ENCODE measurements around the gene IFITM10.

IFITM10 gene

DNA sequence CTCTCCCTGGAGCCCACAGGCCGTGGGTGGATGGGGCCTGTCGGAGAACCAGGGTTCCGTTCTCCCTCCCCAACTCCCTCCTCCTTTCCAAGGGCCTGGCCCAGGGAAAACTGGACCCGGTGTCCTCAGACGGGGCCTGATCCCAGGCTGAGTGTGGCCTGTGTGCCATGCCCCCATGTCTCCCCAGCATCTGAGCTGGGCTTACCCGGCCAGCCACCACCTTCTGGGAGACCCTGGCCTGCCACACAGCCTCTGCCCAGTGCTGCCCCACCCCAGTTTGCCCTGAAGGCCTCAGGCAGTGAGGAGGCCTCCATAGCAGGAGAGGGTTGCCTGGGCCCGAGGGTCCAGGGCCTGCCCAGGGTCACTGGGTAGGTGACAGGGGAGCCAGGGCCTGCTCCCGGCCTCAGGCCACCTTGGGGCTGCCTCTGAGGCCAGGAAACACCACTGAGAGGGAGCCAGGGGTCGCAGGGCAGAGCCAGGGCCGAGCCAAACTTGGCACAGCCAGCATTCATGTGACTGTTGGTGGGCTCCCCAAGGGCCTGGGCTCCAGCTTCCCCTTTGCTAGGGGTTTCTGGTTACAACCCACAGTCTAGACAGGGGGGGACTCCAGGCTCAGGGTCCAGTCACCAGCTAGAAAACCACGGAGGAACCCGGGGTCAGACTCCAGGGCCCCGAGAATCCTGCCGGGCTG is 590 bp upstream of the IFITM10 start:
- no peak for DNase-seq

GRCh38 chr11:1749395-1750351 is 722 bp downstream of the IFITM10 start:
- no peak for DNase-seq

GRCh38 chr11:1748636-1749394 is 1.6 kb downstream of the IFITM10 start:
- no peak for DNase-seq

- no peak for DNase-seq
Measured at GRCh38 chr11:1747753-1748635, 2.4 kb downstream of the IFITM10 start.

- no peak for DNase-seq
Measured at GRCh38 chr11:1746956-1747752, 3.2 kb downstream of the IFITM10 start.

DNA sequence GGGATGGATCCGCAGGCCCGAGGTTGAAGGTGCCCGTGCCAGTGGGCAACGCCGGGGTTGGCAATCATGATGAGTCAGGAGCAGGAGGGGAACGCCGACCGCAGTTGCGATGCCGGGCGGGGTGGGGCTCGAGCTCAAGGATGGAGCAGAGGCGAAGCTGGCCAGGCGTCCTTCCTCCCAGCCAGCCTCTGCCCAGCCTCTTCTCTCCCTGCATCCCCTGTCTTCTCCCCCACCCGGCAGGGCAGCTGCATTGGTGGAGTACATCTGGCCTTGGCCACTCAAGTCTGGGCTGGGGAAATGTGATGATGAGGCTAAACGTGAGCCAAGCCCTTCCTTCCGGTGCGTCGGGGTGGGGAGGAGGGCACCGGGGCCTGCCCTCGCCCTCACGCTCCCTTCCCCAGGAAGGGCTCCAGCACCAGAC is 3.9 kb downstream of the IFITM10 start:
- no peak for DNase-seq

- no peak for DNase-seq
Measured at GRCh38 chr11:1745701-1746320, 4.6 kb downstream of the IFITM10 start.

DNA sequence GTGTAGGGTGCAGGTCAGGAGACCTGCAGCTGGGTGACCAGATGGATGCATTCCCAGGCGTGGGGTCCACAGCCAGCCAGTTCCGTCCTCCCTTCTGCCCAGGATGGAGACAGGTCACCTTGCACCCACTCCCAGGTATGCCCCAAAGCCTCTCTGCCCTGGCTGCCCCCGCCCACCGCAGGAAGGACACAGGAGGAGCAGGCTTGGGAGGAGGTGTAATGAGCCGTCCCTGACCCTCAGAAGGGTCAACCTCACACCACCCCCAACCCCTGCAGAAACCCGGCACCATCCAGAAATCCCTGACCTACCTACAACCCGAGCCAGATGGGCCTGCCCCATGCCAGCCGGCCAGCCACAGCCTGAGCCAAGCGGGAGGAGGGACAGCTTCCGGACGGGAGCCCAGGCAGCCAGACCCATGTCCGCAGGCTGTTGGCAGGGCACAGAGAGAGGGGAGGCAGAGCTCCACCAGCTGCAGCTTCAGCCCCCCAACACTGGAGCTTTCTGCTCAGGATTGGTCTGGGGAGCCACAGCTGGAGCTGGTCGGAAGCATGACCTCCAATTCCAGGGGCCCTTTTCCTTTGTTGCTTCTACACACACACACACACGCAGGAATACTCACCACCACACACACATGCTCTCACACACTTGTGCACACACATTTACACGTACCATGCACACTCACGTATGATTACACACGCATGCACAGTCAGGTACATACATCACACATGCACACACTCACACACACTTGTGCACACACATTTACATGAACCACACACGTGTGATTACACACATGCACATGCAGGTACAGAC is 5.3 kb downstream of the IFITM10 start:
- DNase-seq, result no peak

DNA sequence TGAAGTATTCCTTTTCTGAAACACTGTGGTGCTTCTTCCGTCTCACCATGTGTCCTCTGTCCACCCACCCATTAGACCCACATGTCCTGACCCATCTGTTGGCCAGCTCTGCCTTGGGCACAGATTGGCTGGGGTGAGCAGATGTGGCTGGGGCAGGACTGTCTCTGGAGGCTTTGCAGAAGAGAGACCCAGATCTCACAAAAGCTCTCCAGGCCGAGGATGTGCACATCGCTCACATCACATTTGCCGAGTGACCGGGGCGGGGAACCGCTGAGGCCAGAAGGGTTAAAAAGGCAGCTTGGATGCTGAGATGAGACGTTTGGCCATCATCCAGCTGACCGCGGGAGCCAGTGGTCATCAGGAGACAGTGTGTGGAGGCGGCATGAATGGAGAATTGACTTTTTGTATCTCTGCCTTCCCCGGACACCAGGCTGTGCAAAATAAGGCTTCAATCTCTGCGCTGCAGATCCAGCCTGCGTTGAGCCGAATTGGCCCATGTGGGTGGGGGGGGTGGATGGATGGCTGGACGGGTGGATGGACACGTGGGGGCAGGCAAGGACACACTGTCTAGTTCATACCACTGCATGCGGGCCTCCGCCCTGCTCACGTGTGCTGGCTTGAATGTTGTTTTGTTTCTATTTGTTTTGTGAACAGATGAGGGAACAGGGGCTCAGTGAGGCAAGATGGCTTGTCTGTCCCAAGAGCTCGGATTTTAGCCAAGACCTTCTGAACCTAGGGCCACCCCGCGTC is 6.1 kb downstream of the IFITM10 start:
- DNase-seq, result no peak

DNA sequence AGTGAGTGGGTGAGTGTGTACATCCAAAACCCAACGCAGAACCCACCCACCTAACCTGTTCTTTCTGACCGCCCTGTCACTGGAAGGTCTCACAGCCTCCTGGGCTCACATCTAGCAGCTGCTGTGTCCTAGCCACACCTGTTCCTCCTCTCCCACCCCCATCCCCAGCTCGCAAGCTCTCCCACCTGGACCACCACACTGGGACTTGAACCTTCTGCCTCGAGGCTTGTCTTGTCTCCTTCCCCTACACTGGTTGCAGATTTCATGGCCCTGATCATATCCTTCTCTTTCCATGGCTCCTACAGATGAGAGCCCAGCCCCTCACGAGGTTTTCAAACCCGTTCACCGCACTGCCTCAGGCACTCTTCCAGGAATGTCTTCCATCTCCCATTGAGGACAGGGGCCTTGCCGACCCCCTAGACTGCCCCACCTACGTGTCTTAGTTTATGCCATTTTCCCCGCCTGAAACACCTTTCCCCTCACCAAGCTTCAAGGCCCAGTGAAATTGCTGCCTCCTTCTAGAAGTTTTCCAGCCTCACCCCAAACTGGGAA is 6.7 kb downstream of the IFITM10 start:
- DNase-seq, result no peak

GRCh38 chr11:1742869-1743584 is 7.4 kb downstream of the IFITM10 start:
- DNase-seq, result no peak

DNA sequence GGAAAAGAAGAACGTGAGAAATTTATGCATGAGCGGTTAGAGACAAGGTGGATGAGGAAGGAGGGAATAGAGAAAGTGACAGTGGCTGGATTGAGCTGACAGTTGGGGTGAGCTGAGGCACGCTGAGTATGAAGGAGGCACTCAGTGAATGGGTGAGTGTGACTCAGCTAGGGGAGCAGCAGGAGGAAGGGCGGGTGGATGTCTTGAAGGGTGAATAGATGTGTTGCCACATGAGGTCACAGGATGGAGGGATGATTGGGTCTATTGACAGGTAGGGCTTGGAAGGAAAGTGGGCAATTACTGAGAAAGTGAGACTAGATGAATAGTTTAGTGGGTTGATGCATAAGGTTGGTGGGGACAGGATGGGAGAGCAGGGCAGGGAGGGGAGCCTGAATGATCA is 8.0 kb downstream of the IFITM10 start:
- no peak for DNase-seq

- no peak for DNase-seq
Measured at GRCh38 chr11:1741741-1742140, 8.7 kb downstream of the IFITM10 start.

GRCh38 chr11:1740786-1741530 is 9.4 kb downstream of the IFITM10 start:
- DNase-seq, result no peak

- DNase-seq, result no peak
Measured at GRCh38 chr11:1739576-1739975, 10.8 kb downstream of the IFITM10 start.

DNA sequence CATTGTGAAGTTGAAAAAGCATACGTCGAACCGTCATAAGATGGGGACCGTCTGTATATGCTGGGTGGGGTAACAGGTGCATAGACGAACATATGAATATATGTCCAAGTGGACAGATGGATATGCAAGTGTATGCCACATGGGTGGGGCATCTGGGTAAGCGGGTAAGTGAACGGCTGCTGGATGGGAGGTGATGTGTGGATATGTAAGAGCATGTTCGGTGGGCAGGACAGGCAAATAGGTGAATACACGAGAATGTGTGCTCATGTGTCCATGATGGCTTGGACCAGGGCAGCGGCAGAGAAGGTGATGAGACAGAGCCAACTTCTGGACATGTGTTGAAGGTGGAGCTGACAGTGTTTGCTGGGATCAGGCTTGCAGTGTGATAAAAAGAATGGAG is 12.0 kb downstream of the IFITM10 start:
- DNase-seq, result no peak

DNA sequence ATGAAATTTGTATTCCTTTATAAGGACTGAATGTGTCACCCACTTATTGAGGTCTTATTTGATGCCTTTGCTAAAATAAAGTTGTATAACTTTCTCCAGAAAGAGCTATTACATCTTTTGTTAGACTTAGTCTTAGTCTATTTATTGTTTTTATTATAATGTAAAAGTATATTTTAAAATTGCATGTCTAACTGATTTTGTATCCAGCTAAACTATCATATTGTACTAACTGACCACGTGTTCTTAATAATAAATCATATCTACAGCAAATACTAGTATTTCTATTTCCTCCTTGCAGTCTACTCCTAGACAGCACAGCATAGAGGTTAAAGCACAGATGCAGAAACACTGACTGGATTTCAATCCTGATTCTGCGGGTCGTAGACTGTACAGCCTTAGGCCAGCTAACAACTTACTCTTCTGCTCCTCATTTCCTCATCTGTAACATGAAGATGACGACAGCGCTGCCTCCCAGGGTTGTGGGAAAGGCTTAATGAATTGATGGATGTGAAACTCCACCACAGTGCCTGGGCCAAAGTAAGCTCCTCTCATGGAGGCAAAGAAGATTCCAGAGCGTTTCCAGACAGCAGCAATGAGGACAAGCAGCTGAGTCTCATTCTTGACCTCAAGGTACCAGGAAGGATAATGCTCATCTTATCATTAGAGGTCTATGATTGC is 13.2 kb downstream of the IFITM10 start:
- DNase-seq, result no peak
